H9 (cell line): ENCODE measurements around the gene IRAK1. TPM values are rescaled to one million over a fixed set of nuclear protein-coding genes. Genes with fewer than 3 reads are reported as not detected.

Source experiments
- DNase-seq: peaks from one replicate; pipeline ENCODE4 v3.0.0-alpha.2; 2017
- H2AFZ ChIP-seq: one replicate; pipeline ENCODE4 v1.6.1; 2013; ENCODE audit warnings: mild to moderate bottlenecking, low read length, control low read depth, moderate library complexity
- H2AK5ac ChIP-seq: 2 replicates; pipeline ENCODE4 v1.6.1; 2013; ENCODE audit warnings: low read length, control low read depth, mixed read lengths; ENCODE audit not compliant: insufficient read length
- H2BK120ac ChIP-seq: one replicate; pipeline ENCODE4 v1.6.1; 2013; ENCODE audit warnings: low read depth, mild to moderate bottlenecking, low read length, control low read depth, inconsistent platforms; ENCODE audit not compliant: poor library complexity, severe bottlenecking
- H2BK12ac ChIP-seq: 2 replicates; pipeline ENCODE4 v1.6.1; 2013; ENCODE audit warnings: low read length, control low read depth, mixed read lengths, low read depth; ENCODE audit not compliant: insufficient read length
- H2BK15ac ChIP-seq: 2 replicates; pipeline ENCODE4 v1.6.1; 2013; ENCODE audit warnings: low read depth, low read length, control low read depth
- H2BK20ac ChIP-seq: one replicate; pipeline ENCODE4 v1.6.1; 2013; ENCODE audit warnings: low read depth, mild to moderate bottlenecking, low read length, control low read depth, inconsistent platforms; ENCODE audit not compliant: poor library complexity, severe bottlenecking
- H2BK5ac ChIP-seq: 2 replicates; pipeline ENCODE4 v1.6.1; 2013; ENCODE audit warnings: low read length, control low read depth, mixed read lengths; ENCODE audit not compliant: insufficient read length
- H3K14ac ChIP-seq: 2 replicates; pipeline ENCODE4 v1.6.1; 2013; ENCODE audit warnings: low read length, control low read depth; ENCODE audit not compliant: insufficient read depth
- H3K18ac ChIP-seq: 2 replicates; pipeline ENCODE4 v1.6.1; 2013; ENCODE audit warnings: low read depth, mild to moderate bottlenecking, mixed read lengths, low read length, control low read depth; ENCODE audit not compliant: insufficient read length
- H3K23ac ChIP-seq: 2 replicates; pipeline ENCODE4 v1.6.1; 2013; ENCODE audit warnings: low read length, control low read depth, mixed read lengths, low read depth; ENCODE audit not compliant: insufficient read length
- H3K23me2 ChIP-seq: 2 replicates; pipeline ENCODE4 v1.6.1; 2013; ENCODE audit warnings: low read depth, mild to moderate bottlenecking, mixed read lengths, low read length, control low read depth; ENCODE audit not compliant: insufficient read length, poor library complexity, severe bottlenecking
- H3K27ac ChIP-seq: 2 replicates; pipeline ENCODE4 v1.5.1; 2013; ENCODE audit warnings: low read length, control low read depth, mixed read lengths, low read depth; ENCODE audit not compliant: insufficient read length
- H3K27me3 ChIP-seq: 2 replicates; pipeline ENCODE4 v1.6.1; 2013; ENCODE audit warnings: low read length, control low read depth, inconsistent platforms; ENCODE audit not compliant: insufficient read depth
- H3K4ac ChIP-seq: 2 replicates; pipeline ENCODE4 v1.6.1; 2013; ENCODE audit warnings: low read depth, mild to moderate bottlenecking, control low read depth, inconsistent platforms, low read length, moderate library complexity
- H3K4me1 ChIP-seq: 2 replicates; pipeline ENCODE4 v1.6.1; 2013; ENCODE audit warnings: low read length, control low read depth, inconsistent platforms; ENCODE audit not compliant: insufficient read depth
- H3K4me2 ChIP-seq: 2 replicates; pipeline ENCODE4 v1.6.1; 2013; ENCODE audit warnings: low read length, control low read depth, mixed read lengths; ENCODE audit not compliant: insufficient read length, insufficient read depth
- H3K56ac ChIP-seq: 2 replicates; pipeline ENCODE4 v1.6.1; 2013; ENCODE audit warnings: low read depth, mild to moderate bottlenecking, mixed read lengths, low read length, control low read depth; ENCODE audit not compliant: insufficient read length
- H3K79me1 ChIP-seq: 2 replicates; pipeline ENCODE4 v1.6.1; 2013; ENCODE audit warnings: low read depth, mild to moderate bottlenecking, moderate library complexity, low read length, control low read depth, inconsistent platforms; ENCODE audit not compliant: insufficient read depth, poor library complexity, severe bottlenecking
- H3K79me2 ChIP-seq: 2 replicates; pipeline ENCODE4 v1.6.1; 2013; ENCODE audit warnings: low read length, control low read depth, inconsistent platforms; ENCODE audit not compliant: insufficient read depth
- H3K9ac ChIP-seq: 2 replicates; pipeline ENCODE4 v1.6.1; 2013; ENCODE audit warnings: low read length, control low read depth, mixed read lengths; ENCODE audit not compliant: insufficient read length; ENCODE audit errors: extremely low read depth
- H3K9me3 ChIP-seq: one replicate; pipeline ENCODE4 v1.6.1; 2013; ENCODE audit warnings: low read depth, low read length, inconsistent platforms; ENCODE audit not compliant: control insufficient read depth
- H3T11ph ChIP-seq: one replicate; pipeline ENCODE4 v1.6.1; 2013; ENCODE audit warnings: mild to moderate bottlenecking, low read length, control low read depth, inconsistent platforms
- H4K20me1 ChIP-seq: one replicate; pipeline ENCODE4 v1.6.1; 2013; ENCODE audit not compliant: control insufficient read depth, insufficient read length, insufficient read depth
- H4K5ac ChIP-seq: 2 replicates; pipeline ENCODE4 v1.6.1; 2013; ENCODE audit warnings: low read depth, mild to moderate bottlenecking, mixed read lengths, low read length, control low read depth; ENCODE audit not compliant: insufficient read length
- H4K8ac ChIP-seq: replicated peaks from 2 replicates; pipeline ENCODE4 v1.6.1; 2013; ENCODE audit warnings: low read length, control low read depth, mixed read lengths, low read depth; ENCODE audit not compliant: insufficient read length
- H4K91ac ChIP-seq: 2 replicates; pipeline ENCODE4 v1.6.1; 2013; ENCODE audit warnings: low read depth, mild to moderate bottlenecking, moderate library complexity, mixed read lengths, low read length, control low read depth; ENCODE audit not compliant: insufficient read length
- H3K27ac Mint-ChIP-seq, 3 experiments: 2 replicates in 2 of 3; 3 replicates in 1 of 3; pipeline ENCODE4 v1.8.0; 2020 to 2021; ENCODE audit warnings: mixed read lengths in 3 of 3, mild to moderate bottlenecking in 1 of 3, moderate library complexity in 1 of 3
- H3K27me3 Mint-ChIP-seq: 2 replicates; pipeline ENCODE4 v1.8.0; 2021; ENCODE audit warnings: low read depth, mild to moderate bottlenecking, moderate library complexity, mixed read lengths
- H3K36me3 Mint-ChIP-seq, 3 experiments: 2 replicates in 2 of 3; 3 replicates in 1 of 3; pipeline ENCODE4 v1.8.0; 2020 to 2021; ENCODE audit warnings: low read depth in 3 of 3, mixed read lengths in 3 of 3; ENCODE audit not compliant: insufficient read depth in 1 of 3
- H3K4me1 Mint-ChIP-seq, 2 experiments: 2 replicates each; pipeline ENCODE4 v1.8.0; 2020; ENCODE audit warnings: mixed read lengths in 2 of 2
- H3K4me3 Mint-ChIP-seq, 2 experiments: 2 replicates in 1 of 2; 3 replicates in 1 of 2; pipeline ENCODE4 v1.8.0; 2020 to 2021; ENCODE audit warnings: mild to moderate bottlenecking in 2 of 2, mixed read lengths in 2 of 2, moderate library complexity in 1 of 2
- H3K9me3 Mint-ChIP-seq, 2 experiments: 2 replicates in 1 of 2; 3 replicates in 1 of 2; pipeline ENCODE4 v1.8.0; 2020; ENCODE audit warnings: mild to moderate bottlenecking in 2 of 2, mixed read lengths in 2 of 2, moderate library complexity in 1 of 2
- CTCF ChIP-seq: fragments of 200-600 bp; sonication (generic); conservative IDR thresholded peaks from 3 replicates; pipeline ENCODE4 v1.8.0; 2021; ENCODE audit warnings: antibody characterized with exemption, mild to moderate bottlenecking
- WGBS: extraction: QIAGEN DNeasy Blood & Tissue Kit; methylation state at CpG from one replicate; pipeline ENCODE4 v1.1.7; 2013; ENCODE audit warnings: missing lambda C conversion rate, low lambda C conversion rate, mixed read lengths; ENCODE audit not compliant: insufficient read length; ENCODE audit errors: extremely low coverage; 5-methylcytosine and 5-hydroxymethylcytosine counted together
- total RNA-seq: library from RNA; stranded (reverse); gene quantifications from 2 replicates; pipeline ENCODE4 v1.2.1, GENCODE V29; 2021

IRAK1 gene
- total RNA-seq, 1 experiment from 2014 or later, result 98.4 TPM

DNA sequence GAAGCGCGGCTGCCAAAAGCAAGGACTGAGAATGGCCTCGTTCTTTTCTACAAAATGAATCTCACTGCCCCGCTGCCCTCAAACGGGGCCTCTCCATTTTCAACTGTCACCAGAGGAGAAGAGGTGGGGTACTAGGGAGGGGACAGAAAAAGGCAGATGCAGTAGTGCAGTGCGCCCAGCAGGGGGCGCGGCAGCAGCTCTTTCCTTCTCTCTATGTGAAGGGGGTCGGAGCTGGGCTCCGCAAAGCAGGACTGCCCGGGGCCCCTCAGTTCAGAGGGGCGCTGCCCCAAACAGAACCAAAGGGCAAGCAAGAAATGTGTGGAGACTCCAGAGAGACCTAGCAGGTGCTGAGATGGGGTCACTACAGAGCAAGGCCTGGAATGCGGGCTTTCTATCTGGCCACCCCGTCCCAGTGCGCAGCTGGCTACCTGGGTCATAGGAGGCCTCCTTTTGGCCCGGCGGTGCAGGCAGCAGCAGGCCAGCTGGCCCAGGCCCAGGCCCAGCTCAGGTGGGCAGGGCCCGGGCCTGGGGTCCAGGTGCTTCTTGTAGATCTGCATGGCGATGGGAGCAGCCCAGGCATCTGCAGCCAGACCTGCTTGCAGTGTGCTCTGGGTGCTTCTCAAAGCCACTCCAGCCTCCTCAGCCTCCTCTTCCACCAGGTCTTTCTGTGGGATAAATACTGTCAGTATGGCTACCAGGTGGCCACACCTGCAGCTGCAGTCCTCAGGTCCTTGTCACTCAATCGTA, 5.9 kb downstream of the IRAK1 start:
- peaks cover 9 to 67% (median 24%) of the 10 kb centered on the region in 3 experiments for H3K36me3 Mint-ChIP-seq
- Histone ChIP-seq H2BK15ac (no peak overlapping the region), H4K91ac (no peak overlapping the region), H4K8ac (no peak overlapping the region), H2BK120ac (no peak overlapping the region), H4K20me1 (peaks cover 5% of the 10 kb centered on the region), H3K27ac (no peak overlapping the region), H3K4me1 (no peaks in the 10 kb centered on the region), H3K23me2 (peaks cover 1% of the 10 kb centered on the region), H2AFZ (no peak overlapping the region), H3K4ac (no peak overlapping the region), H3K14ac (no peak overlapping the region), H3T11ph (no peak overlapping the region), H2BK5ac (no peak overlapping the region), H3K23ac (no peak overlapping the region), H4K5ac (no peak overlapping the region), H3K9me3 (no peaks in the 10 kb centered on the region), H3K56ac (no peak overlapping the region), H2BK20ac (no peak overlapping the region), H3K79me1 (no peaks in the 10 kb centered on the region), H3K9ac (no peak overlapping the region), H2BK12ac (no peak overlapping the region), H3K4me2 (no peak overlapping the region), H3K79me2 (no peaks in the 10 kb centered on the region), H3K27me3 (no peaks in the 10 kb centered on the region), H3K18ac (no peak overlapping the region), H2AK5ac (no peak overlapping the region)
- DNase-seq, result peak; percentile 63
- H3K27ac Mint-ChIP-seq, result no peak overlapping the region
- no CpG with 5 or more reads among the region's 20 CpGs for WGBS
- no peak overlapping the region for H3K4me3 Mint-ChIP-seq
- H3K4me1 Mint-ChIP-seq, result peaks cover 2 to 12% of the 10 kb centered on the region in 2 experiments; a peak in 3 of 4 replicates
- TF ChIP-seq CTCF, result peak; percentile 78
- H3K9me3 Mint-ChIP-seq, result peaks cover 54 to 69% of the 10 kb centered on the region in 2 experiments
- no peaks in the 10 kb centered on the region for H3K27me3 Mint-ChIP-seq
